ACHN (cell line): ENCODE measurements around the gene CHST10.
A peak's percentile ranks its signal among the peaks of the same experiment; 100 is the strongest.
"Not testable (repeated sequence)": the region's sequence is repeated elsewhere in the genome, so short reads cannot be mapped to it uniquely, and the experiment has no call there.

Experiments used
- DNase-seq: peaks from one replicate; pipeline ENCODE4 v3.0.0-alpha.2; 2015
- in situ Hi-C: cut with HindIII; loops from 2 replicates; pipeline ENCODE4 v1.10.0; 2017; ENCODE audit warnings: low sequenced_read_pairs, low pct_ligation_motif_present, low pct_unique_long_range_greater_than_20kb

Gene CHST10

GRCh38 chr2:100397976-100398375 lies 19.5 kb downstream of the CHST10 start:
- DNase-seq = no peak
- in situ Hi-C loops = no loop called here

- in situ Hi-C loops = no loop called here
- DNase-seq = no peak
These were observed 20.2 kb downstream of the CHST10 start for GRCh38 chr2:100397118-100397860.

- in situ Hi-C loops = no loop called here
- DNase-seq = no peak
These were observed 21.0 kb downstream of the CHST10 start for GRCh38 chr2:100396483-100396882.

- DNase-seq = no peak
- in situ Hi-C loops = no loop called here
These were observed 21.7 kb downstream of the CHST10 start for GRCh38 chr2:100395532-100396350.

DNA sequence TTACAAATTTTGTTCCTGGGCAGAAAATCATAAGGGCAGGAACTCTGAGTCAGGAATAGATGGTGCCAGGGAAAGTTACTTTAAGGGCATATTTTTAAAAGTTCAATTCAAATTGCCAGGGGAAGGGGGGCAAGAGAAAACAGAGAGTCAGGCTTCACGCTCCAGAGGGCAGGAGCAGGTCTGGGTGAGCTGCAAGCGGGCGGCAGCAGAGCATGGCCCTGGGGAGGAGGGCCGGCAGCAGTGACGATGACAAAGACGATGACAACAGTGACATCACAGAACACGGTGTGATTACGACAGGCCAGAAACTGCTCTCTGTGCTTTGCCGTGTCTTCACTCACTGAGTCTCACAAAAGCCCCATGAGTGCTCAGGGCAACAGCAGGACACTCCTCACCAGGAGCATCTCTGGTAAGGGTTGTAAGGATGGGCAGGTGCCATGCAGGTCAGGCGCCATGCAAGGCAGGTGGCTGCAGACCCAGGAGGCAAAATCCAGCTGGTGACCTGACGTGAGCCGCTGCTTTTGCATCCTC lies 23.3 kb downstream of the CHST10 start:
- in situ Hi-C loops = no loop called here
- no peak for DNase-seq

- no peak for DNase-seq
- in situ Hi-C loops = no loop called here
These were observed 24.1 kb downstream of the CHST10 start for GRCh38 chr2:100393362-100393761.

GRCh38 chr2:100392715-100393114 lies 24.8 kb downstream of the CHST10 start:
- DNase-seq = no peak
- in situ Hi-C loops = no loop called here

DNA sequence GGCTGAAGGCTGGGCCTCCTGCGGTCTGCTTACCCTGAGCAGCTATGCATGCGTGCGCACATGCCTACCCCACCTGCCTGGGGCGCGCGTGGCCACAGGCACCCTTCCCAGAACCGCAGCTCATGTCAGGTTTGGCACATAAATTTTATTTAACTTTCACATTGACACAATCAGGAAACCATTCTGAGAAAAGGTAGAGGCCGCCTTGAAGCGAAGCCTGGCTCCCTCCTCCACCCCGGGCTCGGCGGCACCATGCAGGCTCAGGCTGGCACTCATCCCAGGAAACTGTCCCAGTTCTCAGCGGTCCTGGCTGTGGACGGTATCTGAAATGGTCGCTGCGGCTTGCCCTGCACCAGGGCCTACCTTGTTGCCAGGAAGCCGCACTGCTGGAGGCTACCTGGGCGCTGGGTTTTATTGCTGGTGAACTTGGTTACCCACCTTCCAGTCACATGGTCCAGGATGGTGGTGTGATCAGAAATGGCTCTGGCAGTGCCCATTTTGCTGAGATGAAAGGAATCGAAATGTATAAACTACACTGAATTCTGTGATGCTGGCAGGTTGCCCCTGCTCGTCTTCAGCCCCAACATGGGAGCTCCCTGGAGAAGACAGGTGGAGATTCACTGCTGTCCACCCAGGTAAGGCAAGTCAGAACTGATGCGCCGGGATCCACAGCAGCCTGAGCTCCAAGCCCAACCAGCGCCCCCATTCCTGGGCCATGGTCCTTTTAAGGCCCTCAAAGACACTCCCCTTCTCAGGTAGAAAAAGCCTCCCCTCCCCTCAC lies 25.5 kb downstream of the CHST10 start:
- DNase-seq = no peak
- in situ Hi-C loops = no loop called here

DNA sequence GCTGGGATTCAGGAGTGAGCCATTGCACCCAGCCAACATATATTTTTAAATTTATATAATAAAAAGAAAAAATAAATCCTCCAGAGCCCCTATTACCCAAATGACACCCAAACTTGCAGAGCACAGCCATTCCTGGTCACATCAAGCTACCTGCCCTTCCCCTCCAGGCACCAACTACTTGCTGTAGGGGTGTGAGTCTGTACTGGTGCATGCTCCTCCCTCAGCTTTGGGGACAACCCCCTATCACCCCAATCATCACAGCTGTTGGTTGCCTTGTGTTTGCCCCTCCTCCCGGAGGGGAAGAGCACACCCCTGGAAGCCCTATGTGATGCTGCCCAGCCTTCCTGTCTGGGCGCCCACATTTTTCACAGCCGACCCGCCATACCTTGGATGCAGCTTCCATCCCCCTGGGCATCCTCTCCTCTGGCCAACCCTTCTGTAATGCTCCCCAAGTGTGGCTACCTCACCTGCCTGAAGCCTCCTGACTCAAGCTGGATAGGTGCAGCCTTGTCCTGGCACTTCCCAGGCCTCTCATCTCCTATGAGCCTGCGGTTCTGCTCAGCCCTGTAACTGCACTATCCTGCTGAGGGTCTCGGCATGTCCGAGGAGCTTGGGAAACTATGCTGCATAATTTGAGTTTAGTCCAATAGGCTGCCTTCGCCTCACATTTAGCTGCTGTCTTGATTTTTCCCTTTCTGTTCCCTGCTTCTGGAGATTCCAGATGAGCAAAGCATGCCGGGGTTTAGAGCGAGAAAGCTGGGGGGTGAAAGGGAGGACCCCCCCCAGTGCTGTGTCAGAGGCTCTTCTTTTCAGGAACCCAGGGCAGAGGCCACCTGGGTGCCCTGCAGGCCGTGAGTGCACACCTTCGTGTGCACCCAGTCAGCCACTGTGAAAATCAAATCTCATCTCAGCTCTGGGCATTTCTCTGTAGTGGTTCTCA lies 27.2 kb downstream of the CHST10 start:
- in situ Hi-C loops = no loop called here
- no peak for DNase-seq

DNA sequence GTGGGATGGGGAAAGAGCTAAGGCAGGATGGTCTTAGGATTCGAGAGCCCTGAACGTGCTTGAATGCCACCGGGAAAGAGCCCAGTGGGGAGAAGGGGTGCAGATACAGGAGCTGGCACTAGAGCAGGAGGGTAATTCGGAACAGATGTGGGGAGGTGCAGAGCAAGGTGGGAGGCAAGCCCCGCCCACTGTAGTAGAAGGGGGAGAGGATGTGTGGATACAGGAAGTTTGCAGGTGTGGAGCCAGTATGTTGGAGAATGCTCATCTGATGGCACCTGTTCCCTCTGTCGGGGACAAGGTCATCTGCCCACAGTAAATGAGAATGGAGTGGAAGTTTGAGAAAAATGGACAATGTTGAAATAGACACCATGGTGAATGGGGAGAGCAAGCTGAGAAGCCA lies 28.8 kb downstream of the CHST10 start:
- in situ Hi-C loops = no loop called here
- DNase-seq = no peak

DNA sequence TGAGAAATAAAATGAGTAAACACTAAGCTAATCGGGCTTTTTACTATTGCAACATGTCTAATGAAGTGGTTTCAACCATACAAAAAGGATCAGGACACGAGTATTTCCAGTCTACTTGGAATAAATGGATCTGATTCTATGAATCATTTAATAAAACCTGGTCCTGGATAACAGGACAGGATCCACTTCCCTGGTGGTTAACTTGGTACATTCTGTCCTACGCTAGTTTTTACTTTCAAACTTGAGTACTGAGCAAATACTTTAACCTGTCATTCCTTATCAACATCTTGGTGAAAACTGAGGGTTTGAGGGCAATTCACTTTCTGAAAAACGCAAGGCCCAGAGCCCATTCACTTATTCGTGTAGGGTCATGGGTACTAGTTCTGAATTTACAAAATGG lies 33.5 kb downstream of the CHST10 start:
- in situ Hi-C loops = no loop called here
- DNase-seq = no peak

DNA sequence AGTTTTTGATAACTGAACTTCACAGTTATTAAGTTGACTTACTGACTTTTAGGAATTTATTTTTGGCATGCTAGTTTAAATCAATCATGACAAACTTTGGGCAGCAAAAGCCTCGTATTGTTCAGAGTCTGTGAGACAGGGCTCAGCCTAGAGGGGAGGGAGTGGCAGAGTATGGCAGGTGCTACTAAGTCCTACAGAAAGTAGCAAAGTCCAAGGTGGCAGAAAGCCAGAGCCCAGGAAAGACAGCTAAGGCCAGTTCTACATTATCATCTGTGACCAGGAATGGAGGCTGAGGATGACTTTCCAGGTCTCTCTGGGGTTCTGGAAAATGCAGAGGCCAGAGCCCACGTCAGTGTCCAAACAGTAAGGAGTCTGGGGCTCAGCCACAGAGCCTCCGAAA lies 34.2 kb downstream of the CHST10 start:
- no peak for DNase-seq
- in situ Hi-C loops = no loop called here

- peak; percentile 85 for DNase-seq
- in situ Hi-C loops = no loop called here
These were observed 36.2 kb downstream of the CHST10 start for GRCh38 chr2:100381240-100381639.

GRCh38 chr2:100380681-100381080 lies 36.8 kb downstream of the CHST10 start:
- in situ Hi-C loops = no loop called here
- no peak for DNase-seq

DNA sequence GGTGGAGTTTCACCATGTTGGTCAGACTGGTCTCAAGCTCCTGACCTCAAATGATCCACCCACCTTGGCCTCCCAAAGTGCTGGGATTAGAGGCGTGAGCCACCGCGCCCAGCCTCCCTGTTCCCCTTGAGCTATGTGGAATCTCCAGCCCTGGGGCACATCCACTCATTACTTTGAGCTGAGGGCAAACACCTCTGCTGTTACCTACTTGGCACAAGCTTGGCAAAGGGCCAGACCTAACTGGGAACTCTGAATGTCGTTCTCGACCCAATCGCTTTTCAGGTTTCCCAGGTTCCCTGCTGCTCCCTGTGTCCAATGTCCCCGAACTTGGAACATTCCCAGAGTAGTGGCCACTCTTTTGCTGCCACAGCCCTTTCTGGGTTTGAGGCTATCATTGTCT lies 40.6 kb downstream of the CHST10 start:
- in situ Hi-C loops = no loop called here
- DNase-seq = no peak

GRCh38 chr2:100367163-100367562 lies 50.3 kb downstream of the CHST10 start:
- DNase-seq = no peak

GRCh38 chr2:100365434-100365833 lies 52.0 kb downstream of the CHST10 start:
- in situ Hi-C loops = no loop called here
- no peak for DNase-seq

More at GRCh38 chr2:100367163-100367562, 50.3 kb downstream of the CHST10 start:
- in situ Hi-C loops = no loop called here

DNA sequence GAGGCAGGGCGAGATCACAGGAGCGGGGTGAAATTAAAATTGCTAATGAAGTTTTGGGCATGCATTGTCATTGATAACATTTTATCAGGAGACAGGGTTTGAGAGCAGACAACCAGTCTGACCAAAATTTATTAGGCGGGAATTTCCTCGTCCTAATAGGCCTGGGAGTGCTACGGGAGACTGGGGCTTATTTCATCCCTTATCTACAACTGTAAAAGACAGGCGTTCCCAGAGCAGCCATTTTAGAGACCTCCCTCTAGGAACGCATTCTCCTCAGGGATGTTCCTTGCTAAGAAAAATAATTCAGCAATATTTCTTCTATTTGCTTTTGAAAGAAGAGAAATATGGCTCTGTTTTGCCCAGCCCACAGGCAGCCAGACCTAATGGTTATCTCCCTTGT lies 55.2 kb downstream of the CHST10 start:
- not testable (repeated sequence) for DNase-seq

More for the DNA sequence above, 55.2 kb downstream of the CHST10 start:
- in situ Hi-C loops = not testable (repeated sequence)
